K562 (cell line): Measurements from ENCODE around the gene SLC6A16. TPM values are rescaled to one million over a fixed set of nuclear protein-coding genes. Genes with fewer than 3 reads are reported as not detected.

Experiments used
- ARID3A ChIP-seq: IDR thresholded peaks from 2 replicates; pipeline ENCODE4 v1.6.1; 2012; ENCODE audit warnings: low read depth, low read length, improper control_type of control experiment, borderline replicate concordance
- ARID3B ChIP-seq: fragments of 250-450 bp; sonication (Bioruptor Pico); IDR thresholded peaks from 2 replicates; pipeline ENCODE4 v1.4.0; 2020; ENCODE audit warnings: borderline replicate concordance
- E4F1 ChIP-seq: fragments of 250-450 bp; sonication (Bioruptor Pico); IDR thresholded peaks from 2 replicates; pipeline ENCODE4 v1.5.0; 2021; ENCODE audit warnings: mild to moderate bottlenecking, borderline replicate concordance
- EZH2 ChIP-seq: IDR thresholded peaks from 2 replicates; pipeline ENCODE4 v1.6.1; 2012; ENCODE audit warnings: low read depth, mild to moderate bottlenecking, inconsistent platforms, low read length, borderline replicate concordance
- KAT2B ChIP-seq: IDR thresholded peaks from one replicate; pipeline ENCODE4 v1.6.1; 2012; ENCODE audit warnings: low read depth, mild to moderate bottlenecking, control low read depth, inconsistent platforms, low read length, moderate library complexity
- MXI1 ChIP-seq: IDR thresholded peaks from 2 replicates; pipeline ENCODE4 v1.6.1; 2011; ENCODE audit warnings: low read depth, mild to moderate bottlenecking, improper control_type of control experiment, low read length
- PHF20 ChIP-seq: fragments of 450-650 bp; IDR thresholded peaks from 2 replicates; pipeline ENCODE4 v1.6.1; 2018; ENCODE audit not compliant: partially characterized antibody
- POLR2G ChIP-seq: fragments of 200-400 bp; formaldehyde crosslinking; IDR thresholded peaks from 2 replicates; pipeline ENCODE4 v1.6.1; 2017; ENCODE audit warnings: low read depth, mild to moderate bottlenecking, antibody characterized with exemption, low read length, moderate library complexity
- PRMT5 ChIP-seq: sonication (generic); formaldehyde crosslinking; IDR thresholded peaks from 2 replicates; pipeline ENCODE4 v1.5.0; 2020; ENCODE audit warnings: missing genetic modification reagents
- SAFB ChIP-seq: fragments of 200-400 bp; formaldehyde crosslinking; IDR thresholded peaks from 2 replicates; pipeline ENCODE4 v1.6.1; 2017; ENCODE audit warnings: low read depth, low read length, borderline replicate concordance
- THAP12 ChIP-seq: fragments of 250-450 bp; sonication (Bioruptor Pico); IDR thresholded peaks from 2 replicates; pipeline ENCODE4 v1.9.0; 2021; ENCODE audit warnings: mild to moderate bottlenecking, inconsistent platforms
- TRIM24 ChIP-seq, 2 experiments: fragments of 450-650 bp; IDR thresholded peaks; 2 replicates each; pipeline ENCODE4 v1.6.1; 2016
- ZBED1 ChIP-seq: IDR thresholded peaks from 2 replicates; pipeline ENCODE4 v1.6.1; 2014
- ZBTB11 ChIP-seq, 3 experiments: fragments of 200-800 bp in 1 of 3; fragments of 250-450 bp in 1 of 3; fragments of 450-650 bp in 1 of 3; sonication (Bioruptor Pico) in 1 of 3; sonication (Bioruptor generic) in 1 of 3; formaldehyde crosslinking in 1 of 3; IDR thresholded peaks; 2 replicates each; pipeline versions ENCODE4 v1.6.1 to v1.8.0; 2016 to 2022; ENCODE audit warnings: mild to moderate bottlenecking in 2 of 3, missing genetic modification characterization in 2 of 3, missing compliant biosample characterization in 1 of 3, moderate library complexity in 1 of 3
- ZNF146 ChIP-seq: IDR thresholded peaks from one replicate; pipeline ENCODE4 v1.6.1; 2018; ENCODE audit warnings: missing compliant biosample characterization; ENCODE audit not compliant: unreplicated experiment
- polyA plus RNA-seq, 8 experiments: library from polyadenylated mRNA; depleted of rRNA in 4 of 8; stranded (reverse) in 5 of 8; unstranded in 3 of 8; fragments of >200 nt; fragmentation: Nextera tagmentation in 2 of 8; fragmentation: Illumina TruSeq in 1 of 8; extraction: Ambion mirVana in 2 of 8; extraction: Trizol in 1 of 8; gene quantifications; 2 replicates each; pipeline versions ENCODE4 v1.2.1 to v1.2.3, GENCODE V29; 2011 to 2014; ENCODE audit warnings: inconsistent platforms in 1 of 8, missing spikeins in 1 of 8
- total RNA-seq, 7 experiments: library from RNA; depleted of rRNA in 6 of 7; stranded (reverse); fragments of >200 nt in 6 of 7; fragmentation: Illumina TruSeq in 2 of 7; extraction: Trizol in 2 of 7; gene quantifications; 2 replicates each; pipeline versions ENCODE4 v1.2.1 to v1.2.3, GENCODE V29; 2011 to 2021; ENCODE audit warnings: low replicate concordance in 1 of 7

Gene SLC6A16
- total and polyA plus RNA-seq, 9 of the 15 experiments (the other 6 are each of a cell fraction or from before 2014, with no cell fraction given): 0.05 to 0.95 (median 0.36) TPM

- TF ChIP-seq KAT2B: no peak
- TF ChIP-seq ZNF146: no peak
- TF ChIP-seq ARID3B: no peak
- no peak for TF ChIP-seq ARID3A
- no peak for TF ChIP-seq SAFB
- no peak for TF ChIP-seq E4F1 (CRISPR knock-in tag)
- no peak for TF ChIP-seq PRMT5 (CRISPR knock-in tag)
- no peak for TF ChIP-seq THAP12 (CRISPR knock-in tag)
- no peak for TF ChIP-seq ZBTB11 (CRISPR knock-in tag; IDR thresholded peaks at IDR 0.05)
- no peak for TF ChIP-seq EZH2
- peak; percentile 70 for TF ChIP-seq POLR2G
- TF ChIP-seq TRIM24 (IDR thresholded peaks at IDR 0.05): no peak
- TF ChIP-seq PHF20: no peak
- TF ChIP-seq MXI1: no peak
- no peak for TF ChIP-seq ZBED1
Measured at GRCh38 chr19:49363268-49364082, 38.5 kb upstream of the SLC6A16 start, which contains the start of gene DKKL1 (continued).
